PC-3 (cell line): Measurements from ENCODE around the gene TNS3. TPM values are rescaled to one million over a fixed set of nuclear protein-coding genes. Genes with fewer than 3 reads are reported as not detected.

Source experiments
- ATAC-seq: fragments of 200-7000 bp; cut with Tn5 transposase; 2 replicates; pipeline ENCODE4 v1.9.1; 2020; ENCODE audit warnings: mild to moderate bottlenecking, moderate library complexity
- BruUV-seq: library from RNA; stranded (reverse); fragments of 400-500 nt; replicated peaks from 2 replicates; lab custom pipeline; 2021; lab: Mats Ljungman, UMichigan
- CTCF ChIA-PET: fragments of 300-600 bp; sonication (Branson Sonifier 250); formaldehyde crosslinking; loops from one replicate; lab custom pipeline; 2022; ENCODE audit warnings: antibody characterized with exemption; lab: Charles Lee
- POLR2A ChIA-PET: fragments of 300-600 bp; sonication (Branson Sonifier 250); formaldehyde crosslinking; loops from one replicate; lab custom pipeline; 2022; ENCODE audit warnings: antibody characterized with exemption; ENCODE audit not compliant: unreplicated experiment; lab: Charles Lee
- DNase-seq: peaks from one replicate; pipeline ENCODE4 v3.0.0-alpha.2; 2015
- H2AFZ ChIP-seq: fragments of 300-600 bp; sonication (generic); 2 replicates; pipeline ENCODE4 v1.6.0; 2016; ENCODE audit warnings: antibody characterized with exemption, low read length
- H3F3A ChIP-seq: fragments of 300-600 bp; sonication (generic); one replicate; pipeline ENCODE4 v1.6.0; 2017; ENCODE audit warnings: antibody characterized with exemption, low read length, control low read depth, mild to moderate bottlenecking; ENCODE audit not compliant: unreplicated experiment
- H3K27ac ChIP-seq: fragments of 300-600 bp; sonication (generic); 2 replicates; pipeline ENCODE4 v1.5.1; 2016; ENCODE audit warnings: mild to moderate bottlenecking, low read length
- H3K27me3 ChIP-seq: fragments of 300-600 bp; sonication (generic); 2 replicates; pipeline ENCODE4 v1.6.1; 2016; ENCODE audit warnings: low read length, mixed read lengths
- H3K36me3 ChIP-seq: fragments of 300-600 bp; sonication (generic); 2 replicates; pipeline ENCODE4 v1.6.1; 2016; ENCODE audit warnings: low read depth, mixed run types, low read length, mixed read lengths
- H3K4me1 ChIP-seq: fragments of 300-600 bp; sonication (generic); 2 replicates; pipeline ENCODE4 v1.5.1; 2016; ENCODE audit warnings: low read length; ENCODE audit not compliant: insufficient read depth
- H3K4me2 ChIP-seq: fragments of 300-600 bp; sonication (generic); 2 replicates; pipeline ENCODE4 v1.6.0; 2016; ENCODE audit warnings: low read length
- H3K4me3 ChIP-seq: fragments of 300-600 bp; sonication (generic); 2 replicates; pipeline ENCODE4 v1.5.1; 2016; ENCODE audit warnings: mild to moderate bottlenecking, low read length, mixed read lengths
- H3K79me2 ChIP-seq: fragments of 300-600 bp; sonication (generic); 2 replicates; pipeline ENCODE4 v1.6.1; 2017; ENCODE audit warnings: low read length, mixed read lengths
- H3K9ac ChIP-seq: fragments of 300-600 bp; sonication (generic); 2 replicates; pipeline ENCODE4 v1.6.0; 2016; ENCODE audit warnings: mild to moderate bottlenecking, low read length
- H3K9me2 ChIP-seq: fragments of 300-600 bp; sonication (generic); replicated peaks from 2 replicates; pipeline ENCODE4 v1.6.1; 2016; ENCODE audit warnings: mixed run types, low read length, mixed read lengths
- H3K9me3 ChIP-seq: fragments of 300-600 bp; sonication (generic); 2 replicates; pipeline ENCODE4 v1.6.1; 2016; ENCODE audit warnings: low read length, mixed read lengths
- H4K20me1 ChIP-seq: fragments of 300-600 bp; sonication (generic); 2 replicates; pipeline ENCODE4 v1.6.1; 2016; ENCODE audit warnings: low read length, mixed read lengths
- EZH2 ChIP-seq: fragments of 300-600 bp; sonication (generic); IDR thresholded peaks from one replicate; pipeline ENCODE4 v1.6.1; 2017; ENCODE audit warnings: antibody characterized with exemption, mild to moderate bottlenecking, low read length; ENCODE audit not compliant: unreplicated experiment
- EZH2phosphoT487 ChIP-seq: fragments of 300-600 bp; sonication (generic); IDR thresholded peaks from 2 replicates; pipeline ENCODE4 v1.6.1; 2018; ENCODE audit warnings: mild to moderate bottlenecking, antibody characterized with exemption, low read length, borderline replicate concordance
- intact Hi-C: fragments of 100-400 bp; cut with micrococcal nuclease; formaldehyde crosslinking; loops from 2 replicates; pipeline ENCODE4 v1.9.0; 2023
- total RNA-seq: library from RNA; depleted of rRNA; stranded (reverse); fragments of >200 nt; gene quantifications from 2 replicates; pipeline ENCODE4 v1.2.3, GENCODE V29; 2014
- TF ChIP-seq, protein P1 (sequence below): fragments of 300-600 bp; sonication (generic); conservative IDR thresholded peaks from 2 replicates; pipeline ENCODE4 v1.5.1; 2017; ENCODE audit warnings: antibody characterized with exemption, low read depth, mild to moderate bottlenecking, low read length

Gene TNS3
- total RNA-seq, 1 experiment from 2014 or later, result 72.3 TPM

DNA sequence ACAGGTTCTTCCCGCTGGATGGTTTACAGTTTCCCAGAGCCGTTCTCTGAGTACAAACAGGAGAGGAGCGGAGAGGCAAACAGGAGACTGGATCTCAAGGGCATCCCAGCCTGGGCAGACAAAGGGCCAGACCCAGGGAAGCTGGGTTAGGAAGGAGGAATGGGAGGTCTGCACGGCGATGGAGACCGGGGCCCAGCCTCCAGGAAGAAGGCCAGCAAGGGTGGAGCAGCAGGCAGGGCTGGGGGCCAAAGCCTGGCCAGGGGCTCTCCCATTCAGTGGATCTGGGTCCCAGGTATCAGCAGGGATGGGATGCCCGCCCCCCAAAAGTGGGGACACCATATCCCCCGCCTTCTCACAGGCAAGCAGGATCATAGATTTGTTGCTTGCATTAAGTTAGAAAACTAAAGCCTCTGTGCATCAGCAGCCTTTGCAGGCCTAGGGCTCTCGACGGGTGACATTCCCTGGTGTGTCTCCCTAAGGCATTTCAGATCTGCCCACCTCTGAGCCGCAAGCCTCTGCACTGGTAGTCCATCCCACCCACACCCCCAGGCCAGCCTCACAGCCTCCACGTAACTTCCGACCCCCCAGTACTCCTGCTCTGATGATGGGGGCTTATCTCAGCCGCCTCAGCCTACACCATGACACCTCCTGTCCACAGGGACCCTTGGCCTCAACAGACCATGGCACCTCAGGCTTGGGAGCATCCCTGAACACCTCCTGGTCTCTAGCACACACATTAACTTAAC is 59.9 kb downstream of the TNS3 start:
- no peak for ATAC-seq
- POLR2A ChIA-PET, result no interaction called here
- no peaks in the 10 kb centered on the region for H3K27me3 ChIP-seq
- H3K9ac ChIP-seq, result no peak overlapping the region
- H2AFZ ChIP-seq, result no peak overlapping the region
- no peak overlapping the region for H3K4me3 ChIP-seq
- peaks cover 7% of the 10 kb centered on the region; the same call in 1 of the 2 replicates for H4K20me1 ChIP-seq
- no peak overlapping the region for H3K4me2 ChIP-seq
- no peak for DNase-seq
- TF ChIP-seq, protein P1, sequence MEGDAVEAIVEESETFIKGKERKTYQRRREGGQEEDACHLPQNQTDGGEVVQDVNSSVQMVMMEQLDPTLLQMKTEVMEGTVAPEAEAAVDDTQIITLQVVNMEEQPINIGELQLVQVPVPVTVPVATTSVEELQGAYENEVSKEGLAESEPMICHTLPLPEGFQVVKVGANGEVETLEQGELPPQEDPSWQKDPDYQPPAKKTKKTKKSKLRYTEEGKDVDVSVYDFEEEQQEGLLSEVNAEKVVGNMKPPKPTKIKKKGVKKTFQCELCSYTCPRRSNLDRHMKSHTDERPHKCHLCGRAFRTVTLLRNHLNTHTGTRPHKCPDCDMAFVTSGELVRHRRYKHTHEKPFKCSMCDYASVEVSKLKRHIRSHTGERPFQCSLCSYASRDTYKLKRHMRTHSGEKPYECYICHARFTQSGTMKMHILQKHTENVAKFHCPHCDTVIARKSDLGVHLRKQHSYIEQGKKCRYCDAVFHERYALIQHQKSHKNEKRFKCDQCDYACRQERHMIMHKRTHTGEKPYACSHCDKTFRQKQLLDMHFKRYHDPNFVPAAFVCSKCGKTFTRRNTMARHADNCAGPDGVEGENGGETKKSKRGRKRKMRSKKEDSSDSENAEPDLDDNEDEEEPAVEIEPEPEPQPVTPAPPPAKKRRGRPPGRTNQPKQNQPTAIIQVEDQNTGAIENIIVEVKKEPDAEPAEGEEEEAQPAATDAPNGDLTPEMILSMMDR, result no peak
- TF ChIP-seq EZH2phosphoT487 (no peak), EZH2 (no peak)
- intact Hi-C loops, result no loop called here
- BruUV-seq, result no TSS peak
- no peaks in the 10 kb centered on the region for H3F3A ChIP-seq
- H3K36me3 ChIP-seq, result peaks cover 26% of the 10 kb centered on the region
- peaks cover 53% of the 10 kb centered on the region for H3K79me2 ChIP-seq
- no peaks in the 10 kb centered on the region for H3K9me3 ChIP-seq
- H3K9me2 ChIP-seq, result no peaks in the 10 kb centered on the region
- CTCF ChIA-PET, result no interaction called here
- peaks cover 9% of the 10 kb centered on the region; the same call in 1 of the 2 replicates for H3K4me1 ChIP-seq
- no peak overlapping the region for H3K27ac ChIP-seq

DNA sequence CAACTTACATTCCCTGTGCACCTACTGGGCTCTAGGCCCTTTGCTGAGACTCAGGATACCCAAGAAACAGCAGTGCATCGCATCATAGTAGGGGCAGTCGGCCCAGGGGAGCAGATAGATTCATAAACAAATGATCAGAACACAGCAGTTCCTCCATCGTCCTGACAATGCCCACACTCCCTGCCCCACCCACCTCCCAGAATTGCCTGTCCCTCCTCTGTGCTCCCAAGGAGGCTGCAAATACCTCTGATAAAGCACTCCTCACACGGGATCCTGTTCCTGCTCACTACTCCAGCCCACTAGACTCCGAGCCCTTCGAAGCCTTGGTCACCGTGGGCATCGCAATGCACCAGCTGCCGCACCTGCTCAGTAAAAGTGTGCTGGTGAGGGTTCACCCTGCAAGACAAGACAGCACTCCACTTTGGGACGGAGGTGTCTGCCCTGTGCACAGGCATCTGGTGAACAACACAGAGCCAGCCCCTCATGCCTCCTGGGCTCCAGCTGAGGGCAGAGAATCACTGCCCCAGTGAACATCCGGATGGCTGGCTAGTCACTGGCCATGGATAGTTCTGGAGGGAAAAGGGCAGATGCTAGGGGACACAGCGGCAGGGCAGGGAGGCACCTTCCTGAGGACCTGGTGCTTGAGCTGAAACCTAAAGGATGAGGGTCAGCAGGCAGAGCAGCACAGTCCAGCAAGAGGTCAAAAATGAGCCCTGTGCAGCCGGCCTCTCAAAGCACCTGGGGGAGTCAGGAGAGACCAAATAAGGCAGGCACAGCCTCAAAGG is 60.7 kb downstream of the TNS3 start:
- ChIA-PET CTCF (no interaction called here), POLR2A (no interaction called here)
- no peaks in the 10 kb centered on the region for H3K9me2 ChIP-seq
- H3F3A ChIP-seq, result no peaks in the 10 kb centered on the region
- H3K4me1 ChIP-seq, result peaks cover 9% of the 10 kb centered on the region; the same call in 1 of the 2 replicates
- TF ChIP-seq EZH2phosphoT487 (no peak), EZH2 (no peak)
- TF ChIP-seq, protein P1, result no peak
- intact Hi-C loops, result no loop called here
- H3K4me3 ChIP-seq, result no peak overlapping the region
- peaks cover 21% of the 10 kb centered on the region for H3K36me3 ChIP-seq
- H3K27ac ChIP-seq, result no peak overlapping the region
- H3K9ac ChIP-seq, result no peak overlapping the region
- ATAC-seq (no peak), DNase-seq (no peak)
- H4K20me1 ChIP-seq, result peaks cover 7% of the 10 kb centered on the region; the same call in 1 of the 2 replicates
- no TSS peak for BruUV-seq
- H3K79me2 ChIP-seq, result peaks cover 60% of the 10 kb centered on the region
- H2AFZ ChIP-seq, result no peak overlapping the region
- H3K9me3 ChIP-seq, result no peaks in the 10 kb centered on the region
- no peak overlapping the region for H3K4me2 ChIP-seq
- H3K27me3 ChIP-seq, result no peaks in the 10 kb centered on the region

DNA sequence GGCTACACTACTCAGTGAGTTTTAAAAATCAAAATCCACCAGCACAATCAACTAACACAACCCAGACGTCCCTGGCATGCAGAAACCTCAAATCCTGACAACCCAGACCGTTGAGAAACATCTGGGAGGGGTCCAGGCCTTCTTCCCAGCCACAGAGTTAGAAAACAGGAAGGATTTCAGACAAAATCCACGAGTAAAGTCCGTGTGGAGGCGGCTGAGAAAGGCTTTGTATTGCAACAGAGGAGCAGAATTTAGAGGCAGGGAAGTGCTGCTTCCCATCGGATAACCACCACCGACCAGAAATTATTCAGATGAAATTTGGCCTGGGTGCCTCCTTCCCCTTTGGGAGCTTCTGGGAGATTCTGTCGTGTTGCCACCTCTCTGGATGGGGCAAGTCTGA is 61.5 kb downstream of the TNS3 start:
- H3K9ac ChIP-seq, result no peak overlapping the region
- intact Hi-C loops, result no loop called here
- no peaks in the 10 kb centered on the region for H3K27me3 ChIP-seq
- BruUV-seq, result no TSS peak
- no peak overlapping the region for H3K4me3 ChIP-seq
- ChIA-PET POLR2A (no interaction called here), CTCF (no interaction called here)
- no peaks in the 10 kb centered on the region for H3K9me2 ChIP-seq
- H3K4me2 ChIP-seq, result no peak overlapping the region
- no peak overlapping the region for H2AFZ ChIP-seq
- TF ChIP-seq, protein P1, result no peak
- TF ChIP-seq EZH2 (no peak), EZH2phosphoT487 (no peak)
- peaks cover 68% of the 10 kb centered on the region for H3K79me2 ChIP-seq
- peaks cover 9% of the 10 kb centered on the region; the same call in 1 of the 2 replicates for H3K4me1 ChIP-seq
- H3K27ac ChIP-seq, result no peak overlapping the region
- ATAC-seq (no peak), DNase-seq (no peak)
- H3K36me3 ChIP-seq, result peaks cover 19% of the 10 kb centered on the region
- H4K20me1 ChIP-seq, result peaks cover 7% of the 10 kb centered on the region; the same call in 1 of the 2 replicates
- no peaks in the 10 kb centered on the region for H3K9me3 ChIP-seq
- H3F3A ChIP-seq, result no peaks in the 10 kb centered on the region
